ENCODE results near the gene DHX34. TPM values are rescaled to one million over a fixed set of nuclear protein-coding genes. Genes with fewer than 3 reads are reported as not detected.
A peak's percentile ranks its signal among the peaks of the same experiment; 100 is the strongest.

DHX34 gene
- total and polyA plus RNA-seq, 9 of the 15 experiments (the other 6 are each of a cell fraction or from before 2014, with no cell fraction given), result 0.36 to 42.0 (median 15.0) TPM

GRCh38 chr19:47331490-47331889 is 17.6 kb upstream of the DHX34 start (continued):
- TF ChIP-seq RBM25 (IDR thresholded peaks at IDR 0.05; ENCODE audit: low read depth, low read length, severe bottlenecking) (peak; percentile 86), CBX1 (IDR thresholded peaks at IDR 0.05; ENCODE audit: low read depth) (0 out of 2 replicates have a peak, but pooled peaks have one; percentile 62), NR0B1 (IDR thresholded peaks at IDR 0.05; ENCODE audit: partially characterized antibody) (no peak), MAFF (IDR thresholded peaks at IDR 0.05; ENCODE audit: low read length) (no peak), SMARCA5 (IDR thresholded peaks at IDR 0.05) (peak; percentile 68), HDAC2 (IDR thresholded peaks at IDR 0.05) (peak; percentile 56; the same call in 1 of the 2 replicates), ZBTB40 (IDR thresholded peaks at IDR 0.05) (no peak), ZBTB40 (CRISPR knock-in tag; IDR thresholded peaks at IDR 0.05) (no peak), BRF2 (IDR thresholded peaks at IDR 0.05; ENCODE audit: borderline replicate concordance, insufficient read depth, insufficient read length) (no peak)
